Fibroblast of lung (primary cell): ENCODE measurements around the gene SLC22A23. TPM values are rescaled to one million over a fixed set of nuclear protein-coding genes. Genes with fewer than 3 reads are reported as not detected.

Source experiments
- DNase-seq, 2 donors: peaks; one replicate each; pipeline versions ENCODE4 v3.0.0 to v3.0.0-alpha.2; 2010; ENCODE audit warnings: low read depth in 2 of 2
- H2AFZ ChIP-seq: 2 replicates; pipeline ENCODE4 v1.5.1; 2012; ENCODE audit warnings: low read length, control low read depth, inconsistent platforms
- H3K27ac ChIP-seq: 2 replicates; pipeline ENCODE4 v1.5.1; 2011; ENCODE audit warnings: low read length, control low read depth; ENCODE audit not compliant: insufficient read depth
- H3K27me3 ChIP-seq: 2 replicates; pipeline ENCODE4 v1.5.1; 2011; ENCODE audit warnings: mild to moderate bottlenecking, low read length; ENCODE audit not compliant: control insufficient read depth, insufficient read depth
- H3K36me3 ChIP-seq: 2 replicates; pipeline ENCODE4 v1.5.1; 2011; ENCODE audit warnings: low read length; ENCODE audit not compliant: control insufficient read depth, insufficient read depth
- H3K4me1 ChIP-seq: 2 replicates; pipeline ENCODE4 v1.5.1; 2011; ENCODE audit warnings: low read length; ENCODE audit not compliant: control insufficient read depth, insufficient read depth; ENCODE audit errors: extremely low read depth
- H3K4me2 ChIP-seq: 2 replicates; pipeline ENCODE4 v1.5.1; 2011; ENCODE audit warnings: low read length, control low read depth; ENCODE audit not compliant: insufficient read depth; ENCODE audit errors: extremely low read depth
- H3K4me3 ChIP-seq, 4 experiments: fragments of 200-600 bp in 1 of 4; sonication (generic) in 1 of 4; replicated peaks in 1 of 4; 2 replicates each; pipeline ENCODE4 v1.5.1; 2011 to 2016; ENCODE audit warnings: low read length in 4 of 4, low read depth in 3 of 4, mild to moderate bottlenecking in 3 of 4, control low read depth in 2 of 4, inconsistent platforms in 1 of 4, mixed read lengths in 1 of 4; ENCODE audit not compliant: insufficient read depth in 1 of 4; ENCODE audit errors: control extremely low read depth in 1 of 4
- H3K79me2 ChIP-seq: 2 replicates; pipeline ENCODE4 v1.5.1; 2012; ENCODE audit warnings: mild to moderate bottlenecking, low read length, inconsistent platforms; ENCODE audit not compliant: control insufficient read depth, insufficient read depth
- H3K9ac ChIP-seq: 2 replicates; pipeline ENCODE4 v1.5.1; 2011; ENCODE audit warnings: mild to moderate bottlenecking, low read length, control low read depth; ENCODE audit not compliant: insufficient read depth
- H3K9me3 ChIP-seq: 2 replicates; pipeline ENCODE4 v1.5.1; 2012; ENCODE audit warnings: low read depth, low read length; ENCODE audit not compliant: control insufficient read depth, insufficient read depth
- H4K20me1 ChIP-seq: 2 replicates; pipeline ENCODE4 v1.5.1; 2011; ENCODE audit warnings: low read length; ENCODE audit not compliant: control insufficient read depth, insufficient read depth; ENCODE audit errors: extremely low read depth
- CTCF ChIP-seq, 2 donors: IDR thresholded peaks in 1 of 2; conservative IDR thresholded peaks in 1 of 2; 1 replicate in 1 of 2; 2 replicates in 1 of 2; pipeline ENCODE4 v1.5.1; 2011 to 2012; ENCODE audit warnings: low read length in 2 of 2, control low read depth in 1 of 2, inconsistent platforms in 1 of 2, low read depth in 1 of 2, mild to moderate bottlenecking in 1 of 2
- EZH2 ChIP-seq: IDR thresholded peaks from 2 replicates; pipeline ENCODE4 v1.5.1; 2012; ENCODE audit warnings: low read length, control low read depth, mild to moderate bottlenecking; ENCODE audit errors: missing control alignments
- polyA plus RNA-seq, 2 donors: library from polyadenylated mRNA; depleted of rRNA in 1 of 2; stranded (reverse) in 1 of 2; unstranded in 1 of 2; fragments of >200 nt; gene quantifications; 2 replicates each; pipeline ENCODE4 v1.2.1, GENCODE V29; 2011 to 2012; ENCODE audit warnings: missing spikeins in 1 of 2
- total RNA-seq: library from RNA; depleted of rRNA; stranded (reverse); fragments of >200 nt; gene quantifications from 2 replicates; pipeline ENCODE4 v1.2.1, GENCODE V29; 2014

SLC22A23 gene
- total and polyA plus RNA-seq, 2 donors (not counting 1 experiment from before 2014, with no cell fraction given) = 0.37 to 3.0 TPM

- Histone ChIP-seq H4K20me1 (no peaks in the 10 kb centered on the region), H3K4me1 (no peaks in the 10 kb centered on the region), H3K9ac (no peak overlapping the region), H3K4me3 (no peak overlapping the region), H3K27me3 (peaks cover 24% of the 10 kb centered on the region), H3K9me3 (no peaks in the 10 kb centered on the region), H3K79me2 (no peaks in the 10 kb centered on the region), H3K36me3 (no peaks in the 10 kb centered on the region), H3K27ac (no peak overlapping the region), H3K4me2 (no peak overlapping the region), H2AFZ (no peak overlapping the region)
- DNase-seq = no peak
- TF ChIP-seq EZH2 = no peak
- TF ChIP-seq CTCF (conservative IDR thresholded peaks at IDR 0.05 in 1 of 2, IDR thresholded peaks at IDR 0.05 in 1 of 2; ENCODE audit: low read depth in 1 of 2, low read length in 2 of 2) = no peak
Measured at GRCh38 chr6:3321042-3321441, 135.8 kb downstream of the SLC22A23 start.

- no peaks in the 10 kb centered on the region for H3K79me2 ChIP-seq
- H3K4me3 ChIP-seq = no peak overlapping the region
- no peak for DNase-seq
- H2AFZ ChIP-seq = no peak overlapping the region
- no peak overlapping the region for H3K27ac ChIP-seq
- no peaks in the 10 kb centered on the region for H3K4me1 ChIP-seq
- no peak for TF ChIP-seq CTCF (conservative IDR thresholded peaks at IDR 0.05 in 1 of 2, IDR thresholded peaks at IDR 0.05 in 1 of 2; ENCODE audit: low read depth in 1 of 2, low read length in 2 of 2)
- no peak for TF ChIP-seq EZH2
- no peaks in the 10 kb centered on the region for H3K9me3 ChIP-seq
- H3K27me3 ChIP-seq = peaks cover 24% of the 10 kb centered on the region
- H3K36me3 ChIP-seq = no peaks in the 10 kb centered on the region
- no peaks in the 10 kb centered on the region for H4K20me1 ChIP-seq
- no peak overlapping the region for H3K4me2 ChIP-seq
- H3K9ac ChIP-seq = no peak overlapping the region
Measured at GRCh38 chr6:3320238-3320811, 136.5 kb downstream of the SLC22A23 start.

GRCh38 chr6:3319610-3320200 lies 137.1 kb downstream of the SLC22A23 start:
- H3K9me3 ChIP-seq = no peaks in the 10 kb centered on the region

More at GRCh38 chr6:3319610-3320200, 137.1 kb downstream of the SLC22A23 start:
- Histone ChIP-seq H3K4me1 (no peaks in the 10 kb centered on the region), H3K27me3 (peaks cover 24% of the 10 kb centered on the region), H3K4me3 (no peak overlapping the region), H3K27ac (no peak overlapping the region), H2AFZ (no peak overlapping the region), H3K79me2 (no peaks in the 10 kb centered on the region), H3K4me2 (no peak overlapping the region), H3K36me3 (no peaks in the 10 kb centered on the region), H3K9ac (no peak overlapping the region), H4K20me1 (no peaks in the 10 kb centered on the region)
- TF ChIP-seq CTCF (conservative IDR thresholded peaks at IDR 0.05 in 1 of 2, IDR thresholded peaks at IDR 0.05 in 1 of 2; ENCODE audit: low read depth in 1 of 2, low read length in 2 of 2) (no peak), EZH2 (no peak)
- no peak for DNase-seq
